Mesenchymal stem cell (in vitro differentiated cells and primary cell): ENCODE measurements around the gene KCNV2.
A peak's percentile ranks its signal among the peaks of the same experiment; 100 is the strongest.

Source experiments
- DNase-seq: peaks from one replicate; pipeline ENCODE4 v3.0.0-alpha.2; 2013
- H2AFZ ChIP-seq: one replicate; pipeline ENCODE4 v1.6.1; 2013; ENCODE audit warnings: low read depth, mild to moderate bottlenecking, control low read depth, inconsistent platforms, low read length, moderate library complexity
- H2AK5ac ChIP-seq: 2 replicates; pipeline ENCODE4 v1.6.1; 2013; ENCODE audit warnings: low read length, moderate library complexity, mild to moderate bottlenecking, inconsistent platforms; ENCODE audit not compliant: severe bottlenecking
- H2BK120ac ChIP-seq: one replicate; pipeline ENCODE4 v1.6.1; 2013; ENCODE audit warnings: low read depth, mild to moderate bottlenecking, inconsistent platforms, low read length, moderate library complexity
- H2BK12ac ChIP-seq, 2 experiments: one replicate each; pipeline ENCODE4 v1.6.1; 2013; ENCODE audit warnings: inconsistent platforms in 2 of 2, low read length in 2 of 2, mild to moderate bottlenecking in 2 of 2, moderate library complexity in 2 of 2, control low read depth in 1 of 2
- H2BK15ac ChIP-seq: one replicate; pipeline ENCODE4 v1.6.1; 2013; ENCODE audit warnings: mild to moderate bottlenecking, low read depth, inconsistent platforms; ENCODE audit not compliant: poor library complexity, severe bottlenecking
- H2BK5ac ChIP-seq: 2 replicates; pipeline ENCODE4 v1.6.1; 2013; ENCODE audit warnings: low read depth, mild to moderate bottlenecking, low read length, control low read depth, inconsistent platforms; ENCODE audit not compliant: poor library complexity, severe bottlenecking
- H3K14ac ChIP-seq, 2 experiments: one replicate each; pipeline ENCODE4 v1.6.1; 2013; ENCODE audit warnings: inconsistent platforms in 2 of 2, low read length in 2 of 2, control low read depth in 1 of 2, mild to moderate bottlenecking in 1 of 2, moderate library complexity in 1 of 2
- H3K18ac ChIP-seq, 2 experiments: one replicate each; pipeline ENCODE4 v1.6.1; 2013; ENCODE audit warnings: inconsistent platforms in 2 of 2, low read length in 2 of 2, control low read depth in 1 of 2, low read depth in 1 of 2, mild to moderate bottlenecking in 1 of 2
- H3K23ac ChIP-seq, 2 experiments: one replicate each; pipeline ENCODE4 v1.6.1; 2013; ENCODE audit warnings: inconsistent platforms in 2 of 2, low read length in 2 of 2, mild to moderate bottlenecking in 2 of 2, moderate library complexity in 2 of 2, control low read depth in 1 of 2
- H3K27ac ChIP-seq: 2 replicates; pipeline ENCODE4 v1.5.1; 2013; ENCODE audit warnings: mild to moderate bottlenecking, moderate library complexity, low read length, control low read depth, inconsistent platforms; ENCODE audit not compliant: poor library complexity, severe bottlenecking
- H3K27me3 ChIP-seq, 2 experiments: 2 replicates each; pipeline versions ENCODE4 v1.6.1 to v1.7.0; 2013; ENCODE audit warnings: low read length in 2 of 2, mild to moderate bottlenecking in 2 of 2, moderate library complexity in 2 of 2, control low read depth in 1 of 2, inconsistent platforms in 1 of 2; ENCODE audit not compliant: control insufficient read depth in 1 of 2, insufficient read depth in 1 of 2
- H3K36me3 ChIP-seq, 2 experiments: 2 replicates each; pipeline versions ENCODE4 v1.6.1 to v1.7.0; 2013; ENCODE audit warnings: low read length in 2 of 2, control low read depth in 1 of 2, inconsistent platforms in 1 of 2, low read depth in 1 of 2, mild to moderate bottlenecking in 1 of 2; ENCODE audit not compliant: insufficient read depth in 2 of 2, control insufficient read depth in 1 of 2
- H3K4ac ChIP-seq, 2 experiments: one replicate each; pipeline ENCODE4 v1.6.1; 2013; ENCODE audit warnings: inconsistent platforms in 2 of 2, low read length in 2 of 2, mild to moderate bottlenecking in 2 of 2, moderate library complexity in 2 of 2, control low read depth in 1 of 2, low read depth in 1 of 2
- H3K4me1 ChIP-seq: 2 replicates; pipeline ENCODE4 v1.6.1; 2013; ENCODE audit warnings: low read depth, low read length, control low read depth; ENCODE audit not compliant: control insufficient read depth, insufficient read depth
- H3K4me2 ChIP-seq: 2 replicates; pipeline ENCODE4 v1.6.1; 2013; ENCODE audit warnings: low read length, mild to moderate bottlenecking, inconsistent platforms; ENCODE audit not compliant: poor library complexity, severe bottlenecking
- H3K4me3 ChIP-seq, 2 experiments: 2 replicates each; pipeline versions ENCODE4 v1.5.1 to v1.7.0; 2013; ENCODE audit warnings: low read length in 2 of 2, mild to moderate bottlenecking in 2 of 2, control low read depth in 1 of 2, low read depth in 1 of 2; ENCODE audit not compliant: insufficient read depth in 1 of 2
- H3K79me1 ChIP-seq: replicated peaks from 2 replicates; pipeline ENCODE4 v1.6.1; 2013; ENCODE audit warnings: mild to moderate bottlenecking, control low read depth, low read length, inconsistent platforms; ENCODE audit not compliant: poor library complexity, severe bottlenecking
- H3K9ac ChIP-seq: 2 replicates; pipeline ENCODE4 v1.7.0; 2013; ENCODE audit warnings: mild to moderate bottlenecking, low read length, moderate library complexity
- H3K9me3 ChIP-seq: 2 replicates; pipeline ENCODE4 v1.7.0; 2013; ENCODE audit warnings: mild to moderate bottlenecking, low read length; ENCODE audit not compliant: control insufficient read depth
- H4K8ac ChIP-seq: one replicate; pipeline ENCODE4 v1.6.1; 2013; ENCODE audit warnings: inconsistent platforms, mild to moderate bottlenecking, low read length, moderate library complexity
- H4K91ac ChIP-seq: one replicate; pipeline ENCODE4 v1.6.1; 2013; ENCODE audit warnings: mild to moderate bottlenecking, low read length, inconsistent platforms
- WGBS: methylation state at CpG from one replicate; pipeline ENCODE4 v1.1.7; 2013; ENCODE audit warnings: mixed read lengths; 5-methylcytosine and 5-hydroxymethylcytosine counted together

The KCNV2 gene

GRCh38 chr9:2755285-2755684, 38.0 kb downstream of the KCNV2 start:
- no peaks in the 10 kb centered on the region for H3K27me3 ChIP-seq
- H2BK120ac ChIP-seq, result no peak overlapping the region
- H2BK5ac ChIP-seq, result no peak overlapping the region
- no peak overlapping the region for H3K23ac ChIP-seq
- H3K4me3 ChIP-seq, result no peak overlapping the region
- no peak overlapping the region for H4K8ac ChIP-seq
- no peak overlapping the region for H2BK12ac ChIP-seq
- H3K18ac ChIP-seq, result no peak overlapping the region
- H3K9ac ChIP-seq, result no peak overlapping the region
- no peak overlapping the region for H2BK15ac ChIP-seq
- WGBS, result 56% methylated on average over 1 of the region's 1 CpG
- H4K91ac ChIP-seq, result no peak overlapping the region
- H3K14ac ChIP-seq, result no peak overlapping the region
- no peaks in the 10 kb centered on the region for H3K9me3 ChIP-seq
- H3K36me3 ChIP-seq, result peaks cover 2 to 11% of the 10 kb centered on the region in 2 experiments
- no peaks in the 10 kb centered on the region for H3K4me1 ChIP-seq
- H2AK5ac ChIP-seq, result no peak overlapping the region
- H3K27ac ChIP-seq, result no peak overlapping the region
- H3K79me1 ChIP-seq, result peaks cover 2% of the 10 kb centered on the region
- H3K4me2 ChIP-seq, result no peak overlapping the region
- no peak for DNase-seq
- no peak overlapping the region for H3K4ac ChIP-seq
- no peak overlapping the region for H2AFZ ChIP-seq

GRCh38 chr9:2758162-2758897, 41.0 kb downstream of the KCNV2 start:
- H3K4me3 ChIP-seq, result no peak overlapping the region
- H3K79me1 ChIP-seq, result peaks cover 2% of the 10 kb centered on the region
- no peak overlapping the region for H3K9ac ChIP-seq
- H4K91ac ChIP-seq, result no peak overlapping the region
- no peaks in the 10 kb centered on the region for H3K27me3 ChIP-seq
- no peak overlapping the region for H3K4ac ChIP-seq
- H3K23ac ChIP-seq, result no peak overlapping the region
- H3K27ac ChIP-seq, result no peak overlapping the region
- H3K9me3 ChIP-seq, result no peaks in the 10 kb centered on the region
- DNase-seq, result peak; percentile 14
- no peak overlapping the region for H3K14ac ChIP-seq
- no peak overlapping the region for H2BK120ac ChIP-seq
- H2AFZ ChIP-seq, result no peak overlapping the region
- no CpG with 5 or more reads among the region's 2 CpGs for WGBS
- no peak overlapping the region for H2BK12ac ChIP-seq
- H3K4me1 ChIP-seq, result no peaks in the 10 kb centered on the region
- no peak overlapping the region for H3K4me2 ChIP-seq
- no peak overlapping the region for H4K8ac ChIP-seq
- peaks cover 2 to 5% of the 10 kb centered on the region in 2 experiments for H3K36me3 ChIP-seq
- no peak overlapping the region for H2BK5ac ChIP-seq
- H3K18ac ChIP-seq, result no peak overlapping the region
- no peak overlapping the region for H2BK15ac ChIP-seq
- H2AK5ac ChIP-seq, result no peak overlapping the region

GRCh38 chr9:2758898-2759510, 41.7 kb downstream of the KCNV2 start:
- H3K18ac ChIP-seq, result no peak overlapping the region
- no peaks in the 10 kb centered on the region for H3K27me3 ChIP-seq
- no peak overlapping the region for H2AFZ ChIP-seq

GRCh38 chr9:2761424-2761823, 44.1 kb downstream of the KCNV2 start:
- Histone ChIP-seq H3K4me2 (no peak overlapping the region), H3K4me1 (peaks cover 3% of the 10 kb centered on the region), H3K27ac (no peak overlapping the region), H3K14ac (no peak overlapping the region), H2BK15ac (no peak overlapping the region), H3K27me3 (no peaks in the 10 kb centered on the region), H2BK120ac (no peak overlapping the region), H3K23ac (no peak overlapping the region), H2BK12ac (no peak overlapping the region), H4K91ac (no peak overlapping the region), H4K8ac (no peak overlapping the region), H2AK5ac (no peak overlapping the region), H2AFZ (no peak overlapping the region), H3K79me1 (peaks cover 4% of the 10 kb centered on the region), H2BK5ac (no peak overlapping the region), H3K4ac (no peak overlapping the region), H3K36me3 (peaks cover 2 to 14% of the 10 kb centered on the region in 2 experiments), H3K4me3 (no peak overlapping the region), H3K18ac (no peak overlapping the region), H3K9me3 (no peaks in the 10 kb centered on the region), H3K9ac (no peak overlapping the region)
- WGBS, result 97% methylated on average over 3 of the region's 4 CpGs
- DNase-seq, result no peak

More at GRCh38 chr9:2758898-2759510, 41.7 kb downstream of the KCNV2 start:
- Histone ChIP-seq H2BK5ac (no peak overlapping the region), H2BK12ac (no peak overlapping the region), H3K4me2 (no peak overlapping the region), H2BK120ac (no peak overlapping the region), H4K91ac (no peak overlapping the region), H3K79me1 (peaks cover 2% of the 10 kb centered on the region), H3K36me3 (peaks cover 2 to 11% of the 10 kb centered on the region in 2 experiments), H3K4me1 (no peaks in the 10 kb centered on the region), H3K23ac (no peak overlapping the region), H2AK5ac (no peak overlapping the region), H3K4ac (no peak overlapping the region), H4K8ac (no peak overlapping the region), H3K27ac (no peak overlapping the region), H3K9me3 (no peaks in the 10 kb centered on the region), H3K9ac (peak overlapping the region; percentile 26), H2BK15ac (no peak overlapping the region), H3K14ac (no peak overlapping the region), H3K4me3 (no peak overlapping the region)
- WGBS, result 0% methylated on average over 1 of the region's 1 CpG
- peak; percentile 18 for DNase-seq
